RWPE2 (cell line): Measurements from ENCODE around the gene TMEM253.

Experiments used
- ATAC-seq: fragments of 200-7000 bp; cut with Tn5 transposase; 3 replicates; pipeline ENCODE4 v1.9.1; 2021; ENCODE audit warnings: low read depth
- DNase-seq: peaks from one replicate; pipeline ENCODE4 v3.0.0-alpha.2; 2020; ENCODE audit warnings: low spot score
- H3K27ac ChIP-seq: fragments of 450-650 bp; 2 replicates; pipeline ENCODE4 v1.5.1; 2017; ENCODE audit warnings: mild to moderate bottlenecking; ENCODE audit not compliant: poor library complexity, severe bottlenecking
- H3K27me3 ChIP-seq: fragments of 250-450 bp; sonication (Bioruptor Pico); 2 replicates; pipeline ENCODE4 v1.5.1; 2021; ENCODE audit warnings: mild to moderate bottlenecking, moderate library complexity; ENCODE audit not compliant: insufficient read depth, poor library complexity, severe bottlenecking
- H3K36me3 ChIP-seq: fragments of 250-450 bp; sonication (Bioruptor Pico); 2 replicates; pipeline ENCODE4 v1.5.1; 2020; ENCODE audit warnings: low read depth, mild to moderate bottlenecking, moderate library complexity
- H3K4me1 ChIP-seq: fragments of 250-450 bp; sonication (Bioruptor Pico); 2 replicates; pipeline ENCODE4 v1.5.1; 2021; ENCODE audit warnings: mild to moderate bottlenecking, moderate library complexity; ENCODE audit not compliant: insufficient read depth, poor library complexity, severe bottlenecking
- H3K4me3 ChIP-seq: fragments of 250-450 bp; sonication (Bioruptor Pico); 2 replicates; pipeline ENCODE4 v1.5.1; 2021; ENCODE audit warnings: mild to moderate bottlenecking, moderate library complexity; ENCODE audit not compliant: severe bottlenecking
- H3K9me3 ChIP-seq: fragments of 250-450 bp; sonication (Bioruptor Pico); 2 replicates; pipeline ENCODE4 v1.5.1; 2021; ENCODE audit warnings: mild to moderate bottlenecking, moderate library complexity; ENCODE audit not compliant: severe bottlenecking
- CTCF ChIP-seq: fragments of 450-650 bp; IDR thresholded peaks from one replicate; pipeline ENCODE4 v1.5.1; 2017; ENCODE audit warnings: mild to moderate bottlenecking, moderate library complexity; ENCODE audit not compliant: poor library complexity, severe bottlenecking

TMEM253 gene

DNA sequence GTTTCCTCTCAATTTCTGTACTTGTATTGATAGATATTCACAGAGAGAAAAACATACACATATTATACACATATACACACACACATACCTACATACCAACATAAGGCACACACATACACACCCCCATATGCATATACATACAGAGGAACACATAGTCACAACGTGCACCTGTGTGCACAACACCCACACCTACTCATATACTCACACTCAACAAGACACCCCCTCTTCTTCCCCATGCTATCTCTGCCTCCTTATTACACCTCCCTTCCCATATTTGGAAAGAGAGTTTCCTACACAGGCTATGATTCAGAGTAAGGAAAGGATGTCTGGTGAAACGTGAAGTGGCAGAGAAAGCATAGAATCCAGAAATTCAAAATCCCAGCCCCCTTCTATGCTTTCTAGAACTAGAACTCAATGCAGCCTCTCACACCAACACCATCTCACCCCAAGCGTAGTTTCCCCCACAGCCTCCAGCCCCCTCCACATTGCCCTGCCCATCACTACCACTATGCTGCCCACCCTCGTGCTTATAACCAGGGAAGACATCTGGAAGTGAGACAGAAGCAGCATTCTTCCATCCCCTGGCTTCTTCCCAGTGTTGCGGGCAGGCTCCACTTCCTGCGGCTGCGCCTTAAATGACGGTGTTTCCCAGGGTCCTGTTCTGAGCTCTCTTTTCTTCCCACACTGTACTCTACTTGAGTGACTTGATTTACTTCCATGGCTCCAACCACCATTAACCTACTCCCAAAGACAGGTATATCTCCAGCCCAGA, 40.8 kb upstream of the TMEM253 start:
- Histone ChIP-seq H3K36me3 (no peaks in the 10 kb centered on the region), H3K4me3 (no peak overlapping the region), H3K4me1 (no peaks in the 10 kb centered on the region), H3K9me3 (no peaks in the 10 kb centered on the region), H3K27ac (no peak overlapping the region), H3K27me3 (no peaks in the 10 kb centered on the region)
- peak; percentile 29; the same call in 1 of the 3 replicates for ATAC-seq
- no peak for DNase-seq
- TF ChIP-seq CTCF: no peak

DNA sequence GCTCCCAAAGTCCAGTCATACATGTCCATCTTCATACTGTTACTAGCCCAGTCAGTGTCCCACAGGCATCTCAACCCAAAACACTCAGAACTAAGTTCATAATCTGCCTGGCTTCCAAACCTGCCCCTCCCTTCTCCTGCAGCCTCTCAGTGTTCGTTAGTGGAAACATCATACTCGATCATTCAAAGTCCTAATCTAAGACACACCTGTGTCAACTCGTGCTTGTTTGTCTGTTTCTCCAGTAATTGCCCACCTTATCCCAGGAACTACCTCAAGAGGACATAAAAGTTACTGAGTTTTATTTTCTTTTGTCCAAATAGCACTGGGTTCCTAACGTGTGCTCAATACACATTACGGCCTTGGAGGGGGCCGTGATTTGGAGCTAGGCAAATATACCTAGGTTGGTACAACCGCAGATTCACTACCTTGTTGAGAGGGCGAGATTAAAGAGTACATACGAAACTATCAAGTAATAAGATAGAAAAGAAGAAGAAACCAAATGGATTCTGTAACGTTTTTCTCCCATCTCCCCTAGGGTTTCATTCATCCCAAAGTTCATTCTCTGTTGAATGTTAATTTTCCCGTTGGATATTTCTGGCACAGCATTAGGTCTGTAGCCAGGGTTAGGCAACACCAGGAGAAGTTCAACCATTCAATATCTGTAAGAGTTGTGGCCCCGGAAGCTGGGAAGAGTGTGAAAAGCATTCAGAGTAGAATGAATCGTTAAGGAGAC, 40.1 kb upstream of the TMEM253 start:
- H3K36me3 ChIP-seq: no peaks in the 10 kb centered on the region
- no peak overlapping the region for H3K4me3 ChIP-seq
- DNase-seq (no peak), ATAC-seq (no peak)
- H3K27ac ChIP-seq: no peak overlapping the region
- H3K27me3 ChIP-seq: no peaks in the 10 kb centered on the region
- H3K4me1 ChIP-seq: no peaks in the 10 kb centered on the region
- H3K9me3 ChIP-seq: no peaks in the 10 kb centered on the region
- no peak for TF ChIP-seq CTCF

- H3K27me3 ChIP-seq: no peaks in the 10 kb centered on the region
- H3K27ac ChIP-seq: no peak overlapping the region
- no peak for ATAC-seq
- no peak for TF ChIP-seq CTCF
- no peak overlapping the region for H3K4me3 ChIP-seq
- H3K9me3 ChIP-seq: no peaks in the 10 kb centered on the region
- H3K36me3 ChIP-seq: no peaks in the 10 kb centered on the region
- DNase-seq: no peak
- no peaks in the 10 kb centered on the region for H3K4me1 ChIP-seq
Measured at GRCh38 chr14:21061347-21061668, 39.6 kb upstream of the TMEM253 start.

GRCh38 chr14:21063479-21063878, 37.4 kb upstream of the TMEM253 start:
- no peak for TF ChIP-seq CTCF
- Histone ChIP-seq H3K36me3 (no peaks in the 10 kb centered on the region), H3K4me1 (no peaks in the 10 kb centered on the region), H3K4me3 (no peak overlapping the region), H3K27me3 (no peaks in the 10 kb centered on the region), H3K9me3 (no peaks in the 10 kb centered on the region), H3K27ac (no peak overlapping the region)
- peak; percentile 37; the same call in 1 of the 3 replicates for ATAC-seq
- DNase-seq: no peak
